HepG2 (cell line): Measurements from ENCODE around the gene LRIG3. TPM values are rescaled to one million over a fixed set of nuclear protein-coding genes. Genes with fewer than 3 reads are reported as not detected.

Experiments
- ATF7-NPFF ChIP-seq: sonication (generic); formaldehyde crosslinking; IDR thresholded peaks from 2 replicates; pipeline ENCODE4 v1.8.1; 2023; ENCODE audit warnings: mild to moderate bottlenecking, low read depth, missing genetic modification reagents, moderate library complexity
- MEF2D ChIP-seq: sonication (generic); formaldehyde crosslinking; IDR thresholded peaks from 2 replicates; pipeline ENCODE4 v1.5.1; 2020; ENCODE audit warnings: mild to moderate bottlenecking, missing genetic modification reagents
- MTA3 ChIP-seq: sonication (generic); formaldehyde crosslinking; IDR thresholded peaks from 2 replicates; pipeline ENCODE4 v1.4.0; 2020; ENCODE audit warnings: missing genetic modification reagents
- RAD21 ChIP-seq: fragments of 450-650 bp; formaldehyde crosslinking; IDR thresholded peaks from 2 replicates; pipeline ENCODE4 v1.5.0; 2020; ENCODE audit warnings: mild to moderate bottlenecking
- RORA ChIP-seq: sonication (generic); formaldehyde crosslinking; IDR thresholded peaks from 2 replicates; pipeline ENCODE4 v1.5.0; 2020; ENCODE audit warnings: mild to moderate bottlenecking, missing genetic modification reagents, moderate library complexity
- SMC3 ChIP-seq: IDR thresholded peaks from 2 replicates; pipeline ENCODE4 v1.6.1; 2011; ENCODE audit warnings: low read length, improper control_type of control experiment
- ZKSCAN5 ChIP-seq: sonication (generic); formaldehyde crosslinking; IDR thresholded peaks from 2 replicates; pipeline ENCODE4 v1.5.1; 2020; ENCODE audit warnings: mild to moderate bottlenecking, missing genetic modification reagents
- ZNF709 ChIP-seq: sonication (generic); formaldehyde crosslinking; IDR thresholded peaks from 2 replicates; pipeline ENCODE4 v1.5.0; 2020; ENCODE audit warnings: mild to moderate bottlenecking, missing genetic modification reagents
- ZNF775 ChIP-seq: sonication (generic); formaldehyde crosslinking; IDR thresholded peaks from 2 replicates; pipeline ENCODE4 v1.4.0; 2020; ENCODE audit warnings: missing genetic modification reagents, mild to moderate bottlenecking, moderate library complexity, borderline replicate concordance
- polyA plus RNA-seq, 8 experiments: library from polyadenylated mRNA; depleted of rRNA in 3 of 8; stranded (reverse) in 7 of 8; unstranded in 1 of 8; fragments of >200 nt; fragmentation: Illumina TruSeq in 4 of 8; extraction: Trizol in 4 of 8; gene quantifications; 2 replicates each; pipeline versions ENCODE4 v1.2.1 to v1.2.3, GENCODE V29; 2011 to 2016; ENCODE audit warnings: low read depth in 4 of 8, missing spikeins in 1 of 8, mixed read lengths in 1 of 8; ENCODE audit not compliant: insufficient read depth in 1 of 8
- total RNA-seq, 5 experiments: library from RNA; depleted of rRNA; stranded (reverse); fragments of >200 nt; fragmentation: Illumina TruSeq; extraction: Trizol; gene quantifications; 2 replicates each; pipeline ENCODE4 v1.2.3, GENCODE V29; 2016; ENCODE audit warnings: low read depth in 1 of 5
- TF ChIP-seq, protein P1 (sequence below): sonication (generic); formaldehyde crosslinking; IDR thresholded peaks from 2 replicates; pipeline ENCODE4 v1.4.0; 2020; ENCODE audit warnings: missing genetic modification reagents
- TF ChIP-seq, protein P2 (sequence below): sonication (generic); formaldehyde crosslinking; IDR thresholded peaks from 2 replicates; pipeline ENCODE4 v1.9.0; 2021; ENCODE audit warnings: missing genetic modification reagents, borderline replicate concordance
- TF ChIP-seq, protein P3 (sequence below): sonication (generic); formaldehyde crosslinking; IDR thresholded peaks from 2 replicates; pipeline ENCODE4 v1.5.1; 2020; ENCODE audit warnings: mild to moderate bottlenecking, missing genetic modification reagents, moderate library complexity
- TF ChIP-seq, protein P4 (sequence below): sonication (generic); formaldehyde crosslinking; IDR thresholded peaks from 2 replicates; pipeline ENCODE4 v1.4.0; 2020; ENCODE audit warnings: mild to moderate bottlenecking, missing genetic modification reagents
- TF ChIP-seq, protein P5 (sequence below): sonication (generic); formaldehyde crosslinking; IDR thresholded peaks from 2 replicates; pipeline ENCODE4 v1.5.1; 2020; ENCODE audit warnings: missing genetic modification reagents, mild to moderate bottlenecking, borderline replicate concordance

Gene LRIG3
- total and polyA plus RNA-seq, 2 of the 13 experiments (the other 11 are each of a cell fraction or from before 2014, with no cell fraction given): 7.7 to 17.4 TPM

DNA sequence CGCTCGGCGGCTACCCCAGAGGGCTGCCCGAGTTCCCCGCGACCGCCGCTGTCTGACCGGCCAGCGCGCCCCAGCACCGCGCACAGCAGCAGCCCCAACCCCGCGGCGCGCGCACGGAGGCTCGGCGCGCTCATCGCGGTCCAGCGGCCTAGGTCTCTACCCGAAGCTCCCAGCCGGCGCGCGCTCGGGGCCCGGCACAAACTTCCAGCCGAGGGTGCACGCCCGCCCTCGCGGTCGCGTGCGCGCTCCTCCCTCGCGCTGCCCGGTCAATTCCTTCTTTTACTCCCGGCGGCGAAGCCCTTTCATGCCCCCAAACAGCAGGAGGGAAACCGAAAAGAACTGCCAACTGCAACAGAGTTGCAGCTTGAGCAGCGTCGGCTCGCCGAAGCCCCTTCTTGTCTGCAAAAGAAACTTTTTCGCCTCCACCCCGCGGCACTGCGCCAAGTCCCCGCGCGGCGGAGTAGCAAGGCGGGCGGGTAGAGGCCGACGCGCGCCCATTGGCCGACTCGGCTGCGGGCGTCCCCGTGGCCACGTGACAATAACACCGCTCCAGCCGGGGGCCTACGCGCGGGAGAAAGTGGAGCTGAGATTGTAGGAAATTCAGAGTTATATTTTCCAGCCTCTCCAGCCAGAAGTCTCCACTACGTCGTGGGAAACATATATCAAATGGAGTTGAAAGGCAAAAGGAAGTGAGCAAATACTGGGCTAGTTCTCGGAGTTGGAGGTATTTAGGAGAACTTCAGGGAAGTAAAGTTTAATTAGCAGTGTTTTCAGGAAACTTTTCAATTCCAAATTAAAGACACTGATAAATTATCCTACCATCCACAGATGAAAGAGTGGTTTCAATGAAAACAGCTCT, at the start of gene LRIG3 (continued):
- TF ChIP-seq, protein P1, sequence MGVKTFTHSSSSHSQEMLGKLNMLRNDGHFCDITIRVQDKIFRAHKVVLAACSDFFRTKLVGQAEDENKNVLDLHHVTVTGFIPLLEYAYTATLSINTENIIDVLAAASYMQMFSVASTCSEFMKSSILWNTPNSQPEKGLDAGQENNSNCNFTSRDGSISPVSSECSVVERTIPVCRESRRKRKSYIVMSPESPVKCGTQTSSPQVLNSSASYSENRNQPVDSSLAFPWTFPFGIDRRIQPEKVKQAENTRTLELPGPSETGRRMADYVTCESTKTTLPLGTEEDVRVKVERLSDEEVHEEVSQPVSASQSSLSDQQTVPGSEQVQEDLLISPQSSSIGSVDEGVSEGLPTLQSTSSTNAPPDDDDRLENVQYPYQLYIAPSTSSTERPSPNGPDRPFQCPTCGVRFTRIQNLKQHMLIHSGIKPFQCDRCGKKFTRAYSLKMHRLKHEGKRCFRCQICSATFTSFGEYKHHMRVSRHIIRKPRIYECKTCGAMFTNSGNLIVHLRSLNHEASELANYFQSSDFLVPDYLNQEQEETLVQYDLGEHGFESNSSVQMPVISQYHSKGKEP (CRISPR knock-in tag): no peak
- TF ChIP-seq ZNF709 (CRISPR knock-in tag) (peak; percentile 70; the same call in 1 of the 2 replicates), SMC3 (no peak), MEF2D (CRISPR knock-in tag) (peak; percentile 55; the same call in 1 of the 2 replicates), ZKSCAN5 (no peak), RORA (CRISPR knock-in tag) (no peak), ZNF775 (CRISPR knock-in tag) (no peak), MTA3 (no peak), ATF7-NPFF (CRISPR knock-in tag) (peak; percentile 79), RAD21 (peak; percentile 31)
- TF ChIP-seq, protein P2, sequence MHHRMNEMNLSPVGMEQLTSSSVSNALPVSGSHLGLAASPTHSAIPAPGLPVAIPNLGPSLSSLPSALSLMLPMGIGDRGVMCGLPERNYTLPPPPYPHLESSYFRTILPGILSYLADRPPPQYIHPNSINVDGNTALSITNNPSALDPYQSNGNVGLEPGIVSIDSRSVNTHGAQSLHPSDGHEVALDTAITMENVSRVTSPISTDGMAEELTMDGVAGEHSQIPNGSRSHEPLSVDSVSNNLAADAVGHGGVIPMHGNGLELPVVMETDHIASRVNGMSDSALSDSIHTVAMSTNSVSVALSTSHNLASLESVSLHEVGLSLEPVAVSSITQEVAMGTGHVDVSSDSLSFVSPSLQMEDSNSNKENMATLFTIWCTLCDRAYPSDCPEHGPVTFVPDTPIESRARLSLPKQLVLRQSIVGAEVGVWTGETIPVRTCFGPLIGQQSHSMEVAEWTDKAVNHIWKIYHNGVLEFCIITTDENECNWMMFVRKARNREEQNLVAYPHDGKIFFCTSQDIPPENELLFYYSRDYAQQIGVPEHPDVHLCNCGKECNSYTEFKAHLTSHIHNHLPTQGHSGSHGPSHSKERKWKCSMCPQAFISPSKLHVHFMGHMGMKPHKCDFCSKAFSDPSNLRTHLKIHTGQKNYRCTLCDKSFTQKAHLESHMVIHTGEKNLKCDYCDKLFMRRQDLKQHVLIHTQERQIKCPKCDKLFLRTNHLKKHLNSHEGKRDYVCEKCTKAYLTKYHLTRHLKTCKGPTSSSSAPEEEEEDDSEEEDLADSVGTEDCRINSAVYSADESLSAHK: no peak
- TF ChIP-seq, protein P3, sequence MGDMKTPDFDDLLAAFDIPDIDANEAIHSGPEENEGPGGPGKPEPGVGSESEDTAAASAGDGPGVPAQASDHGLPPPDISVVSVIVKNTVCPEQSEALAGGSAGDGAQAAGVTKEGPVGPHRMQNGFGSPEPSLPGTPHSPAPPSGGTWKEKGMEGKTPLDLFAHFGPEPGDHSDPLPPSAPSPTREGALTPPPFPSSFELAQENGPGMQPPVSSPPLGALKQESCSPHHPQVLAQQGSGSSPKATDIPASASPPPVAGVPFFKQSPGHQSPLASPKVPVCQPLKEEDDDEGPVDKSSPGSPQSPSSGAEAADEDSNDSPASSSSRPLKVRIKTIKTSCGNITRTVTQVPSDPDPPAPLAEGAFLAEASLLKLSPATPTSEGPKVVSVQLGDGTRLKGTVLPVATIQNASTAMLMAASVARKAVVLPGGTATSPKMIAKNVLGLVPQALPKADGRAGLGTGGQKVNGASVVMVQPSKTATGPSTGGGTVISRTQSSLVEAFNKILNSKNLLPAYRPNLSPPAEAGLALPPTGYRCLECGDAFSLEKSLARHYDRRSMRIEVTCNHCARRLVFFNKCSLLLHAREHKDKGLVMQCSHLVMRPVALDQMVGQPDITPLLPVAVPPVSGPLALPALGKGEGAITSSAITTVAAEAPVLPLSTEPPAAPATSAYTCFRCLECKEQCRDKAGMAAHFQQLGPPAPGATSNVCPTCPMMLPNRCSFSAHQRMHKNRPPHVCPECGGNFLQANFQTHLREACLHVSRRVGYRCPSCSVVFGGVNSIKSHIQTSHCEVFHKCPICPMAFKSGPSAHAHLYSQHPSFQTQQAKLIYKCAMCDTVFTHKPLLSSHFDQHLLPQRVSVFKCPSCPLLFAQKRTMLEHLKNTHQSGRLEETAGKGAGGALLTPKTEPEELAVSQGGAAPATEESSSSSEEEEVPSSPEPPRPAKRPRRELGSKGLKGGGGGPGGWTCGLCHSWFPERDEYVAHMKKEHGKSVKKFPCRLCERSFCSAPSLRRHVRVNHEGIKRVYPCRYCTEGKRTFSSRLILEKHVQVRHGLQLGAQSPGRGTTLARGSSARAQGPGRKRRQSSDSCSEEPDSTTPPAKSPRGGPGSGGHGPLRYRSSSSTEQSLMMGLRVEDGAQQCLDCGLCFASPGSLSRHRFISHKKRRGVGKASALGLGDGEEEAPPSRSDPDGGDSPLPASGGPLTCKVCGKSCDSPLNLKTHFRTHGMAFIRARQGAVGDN (CRISPR knock-in tag): peak; percentile 95
- TF ChIP-seq, protein P4, sequence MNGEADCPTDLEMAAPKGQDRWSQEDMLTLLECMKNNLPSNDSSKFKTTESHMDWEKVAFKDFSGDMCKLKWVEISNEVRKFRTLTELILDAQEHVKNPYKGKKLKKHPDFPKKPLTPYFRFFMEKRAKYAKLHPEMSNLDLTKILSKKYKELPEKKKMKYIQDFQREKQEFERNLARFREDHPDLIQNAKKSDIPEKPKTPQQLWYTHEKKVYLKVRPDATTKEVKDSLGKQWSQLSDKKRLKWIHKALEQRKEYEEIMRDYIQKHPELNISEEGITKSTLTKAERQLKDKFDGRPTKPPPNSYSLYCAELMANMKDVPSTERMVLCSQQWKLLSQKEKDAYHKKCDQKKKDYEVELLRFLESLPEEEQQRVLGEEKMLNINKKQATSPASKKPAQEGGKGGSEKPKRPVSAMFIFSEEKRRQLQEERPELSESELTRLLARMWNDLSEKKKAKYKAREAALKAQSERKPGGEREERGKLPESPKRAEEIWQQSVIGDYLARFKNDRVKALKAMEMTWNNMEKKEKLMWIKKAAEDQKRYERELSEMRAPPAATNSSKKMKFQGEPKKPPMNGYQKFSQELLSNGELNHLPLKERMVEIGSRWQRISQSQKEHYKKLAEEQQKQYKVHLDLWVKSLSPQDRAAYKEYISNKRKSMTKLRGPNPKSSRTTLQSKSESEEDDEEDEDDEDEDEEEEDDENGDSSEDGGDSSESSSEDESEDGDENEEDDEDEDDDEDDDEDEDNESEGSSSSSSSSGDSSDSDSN (CRISPR knock-in tag): peak; percentile 96
- TF ChIP-seq, protein P5, sequence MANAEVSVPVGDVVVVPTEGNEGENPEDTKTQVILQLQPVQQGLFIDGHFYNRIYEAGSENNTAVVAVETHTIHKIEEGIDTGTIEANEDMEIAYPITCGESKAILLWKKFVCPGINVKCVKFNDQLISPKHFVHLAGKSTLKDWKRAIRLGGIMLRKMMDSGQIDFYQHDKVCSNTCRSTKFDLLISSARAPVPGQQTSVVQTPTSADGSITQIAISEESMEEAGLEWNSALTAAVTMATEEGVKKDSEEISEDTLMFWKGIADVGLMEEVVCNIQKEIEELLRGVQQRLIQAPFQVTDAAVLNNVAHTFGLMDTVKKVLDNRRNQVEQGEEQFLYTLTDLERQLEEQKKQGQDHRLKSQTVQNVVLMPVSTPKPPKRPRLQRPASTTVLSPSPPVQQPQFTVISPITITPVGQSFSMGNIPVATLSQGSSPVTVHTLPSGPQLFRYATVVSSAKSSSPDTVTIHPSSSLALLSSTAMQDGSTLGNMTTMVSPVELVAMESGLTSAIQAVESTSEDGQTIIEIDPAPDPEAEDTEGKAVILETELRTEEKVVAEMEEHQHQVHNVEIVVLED (CRISPR knock-in tag): peak; percentile 70
